A549 (cell line): ENCODE data around the gene CST4.

Source experiments
- CBX2 ChIP-seq: fragments of 200-600 bp; sonication (generic); IDR thresholded peaks from 2 replicates; pipeline ENCODE4 v1.6.1; 2016; ENCODE audit warnings: low read depth, mild to moderate bottlenecking, borderline replicate concordance
- EP300 ChIP-seq, 2 experiments: fragments of >200 bp; sonication (Bioruptor Twin); formaldehyde crosslinking; IDR thresholded peaks; 2 replicates in 1 of 2; 3 replicates in 1 of 2; pipeline ENCODE4 v1.6.1; 2016 to 2017
- FOSL2 ChIP-seq, 2 experiments: fragments of 450-650 bp in 1 of 2; fragments of >200 bp in 1 of 2; sonication (Bioruptor Twin) in 1 of 2; formaldehyde crosslinking; IDR thresholded peaks; 2 replicates each; pipeline versions ENCODE4 v1.5.0 to v1.6.1; 2016 to 2020; ENCODE audit warnings: mild to moderate bottlenecking in 1 of 2, moderate library complexity in 1 of 2

DNA sequence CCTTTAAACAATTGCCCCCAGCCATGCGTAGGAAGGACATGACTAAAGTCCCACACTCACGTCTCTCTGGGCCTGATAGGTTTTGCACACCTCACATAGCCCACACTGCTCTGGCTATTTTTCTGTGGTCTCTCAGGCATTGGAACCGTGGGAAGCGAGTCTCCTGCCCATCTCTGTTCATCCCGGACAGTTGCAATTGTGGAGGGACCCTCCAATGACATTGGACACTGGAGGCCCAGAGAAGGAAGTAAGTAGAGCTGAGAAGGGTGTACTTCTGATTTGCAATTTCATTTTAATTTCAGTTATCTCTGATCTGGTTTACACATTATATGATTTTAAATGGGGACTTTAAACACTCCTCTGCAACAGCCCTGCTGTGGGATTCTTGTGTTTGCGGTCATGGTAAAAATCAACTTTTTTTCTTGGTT lies 27.8 kb downstream of the CST4 start:
- TF ChIP-seq CBX2 (no peak), FOSL2 (IDR thresholded peaks at IDR 0.05) (no peak), FOSL2 (CRISPR knock-in tag; IDR thresholded peaks at IDR 0.05) (no peak), EP300 (IDR thresholded peaks at IDR 0.05) (no peak)
